GM15510 (cell line): ENCODE measurements around the gene LIN7C.

Source experiments
- POLR2A ChIP-seq: IDR thresholded peaks from 3 replicates; pipeline ENCODE4 v1.6.1; 2011; ENCODE audit warnings: borderline replicate concordance; ENCODE audit not compliant: insufficient read length; ENCODE audit errors: extremely low read depth

The LIN7C gene

DNA sequence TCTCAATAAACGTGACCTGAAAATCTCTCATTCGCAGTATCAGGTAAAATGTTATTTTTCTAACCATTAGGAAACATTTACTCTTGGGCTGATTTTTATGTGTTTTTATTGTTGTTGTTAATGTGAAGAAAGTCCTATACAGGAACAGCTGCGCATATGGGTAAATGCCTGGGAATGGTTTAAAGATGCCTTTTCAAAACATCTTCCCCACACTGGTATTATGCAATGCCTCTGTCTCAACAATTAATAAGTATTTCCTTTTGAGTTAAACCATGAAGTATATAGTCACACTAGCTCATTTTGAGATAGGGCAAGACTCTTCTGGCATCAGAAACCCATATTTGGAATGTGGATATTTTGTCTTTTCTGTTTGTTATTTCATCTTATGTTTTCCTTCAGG, 13.7 kb upstream of the LIN7C start:
- no peak for TF ChIP-seq POLR2A

GRCh38 chr11:27518518-27518917, 11.9 kb upstream of the LIN7C start:
- no peak for TF ChIP-seq POLR2A

DNA sequence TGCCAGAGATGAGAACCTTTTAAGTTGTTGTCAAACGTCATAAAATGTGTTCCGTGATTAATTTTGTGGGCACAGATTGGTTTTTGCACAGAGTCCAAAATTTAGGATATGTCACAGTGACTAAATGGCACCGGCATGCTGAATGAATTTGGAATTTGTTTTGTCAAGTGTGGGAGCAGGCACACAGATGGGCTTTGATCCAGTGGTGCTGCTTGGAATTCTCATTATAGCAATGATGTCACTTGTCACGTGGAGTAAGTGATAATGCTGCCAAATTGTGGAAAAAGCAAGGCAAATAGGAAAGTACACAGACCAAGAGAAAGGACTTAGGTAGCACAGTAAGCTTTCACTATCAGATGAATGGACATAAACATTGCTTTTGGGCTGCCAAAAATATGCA, 8.0 kb upstream of the LIN7C start:
- TF ChIP-seq POLR2A = no peak

- no peak for TF ChIP-seq POLR2A
Measured at GRCh38 chr11:27514076-27514475, 7.5 kb upstream of the LIN7C start.

GRCh38 chr11:27513389-27513788, 6.8 kb upstream of the LIN7C start:
- TF ChIP-seq POLR2A = no peak

- TF ChIP-seq POLR2A = no peak
Measured at GRCh38 chr11:27512238-27512637, 5.7 kb upstream of the LIN7C start.

GRCh38 chr11:27509908-27510307, 3.3 kb upstream of the LIN7C start:
- no peak for TF ChIP-seq POLR2A

- no peak for TF ChIP-seq POLR2A
Measured at GRCh38 chr11:27507557-27508322, 1.2 kb upstream of the LIN7C start.

DNA sequence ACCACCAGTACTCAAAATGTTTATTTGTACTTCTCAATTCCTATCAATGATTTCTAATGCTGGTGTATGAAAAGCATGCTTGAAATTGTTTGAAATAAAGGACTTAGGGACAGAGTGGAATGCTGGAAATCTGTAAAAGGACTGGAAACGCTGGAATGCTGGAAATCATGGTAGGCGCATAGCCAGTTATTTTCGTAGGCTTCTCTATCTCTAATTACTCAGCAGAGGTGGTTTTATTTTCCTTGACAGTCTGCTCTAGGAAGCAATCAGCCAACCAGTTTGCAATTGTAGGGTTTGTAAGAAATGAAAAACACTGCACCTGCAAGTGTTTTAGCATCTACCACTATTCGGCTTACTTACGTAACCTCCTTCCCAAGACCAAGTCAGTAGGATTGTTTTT, 788 bp downstream of the LIN7C start:
- TF ChIP-seq POLR2A = no peak

GRCh38 chr11:27504205-27504604, 2.4 kb downstream of the LIN7C start:
- TF ChIP-seq POLR2A = no peak

GRCh38 chr11:27501100-27501499, 5.5 kb downstream of the LIN7C start:
- TF ChIP-seq POLR2A = no peak

DNA sequence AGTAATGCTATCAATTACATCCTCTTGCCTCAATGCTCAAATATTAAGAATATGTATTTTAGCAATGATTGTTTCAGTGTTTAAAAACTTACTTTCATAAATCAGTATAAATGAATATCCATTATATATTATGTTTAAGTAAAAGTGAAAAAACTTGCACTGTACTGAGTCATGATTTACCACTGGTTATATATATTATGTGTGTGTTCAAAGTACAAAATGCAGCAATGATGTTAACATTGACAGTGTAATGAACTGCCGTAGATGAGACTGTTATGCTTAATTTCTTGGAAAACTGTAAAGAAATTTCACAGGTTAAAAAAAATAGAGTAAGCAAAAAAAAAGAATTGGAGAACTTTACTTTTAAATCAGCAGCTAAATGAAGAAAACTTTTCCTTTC, 8.7 kb downstream of the LIN7C start:
- TF ChIP-seq POLR2A = no peak

- TF ChIP-seq POLR2A = no peak
Measured at GRCh38 chr11:27497284-27497866, 9.2 kb downstream of the LIN7C start.

DNA sequence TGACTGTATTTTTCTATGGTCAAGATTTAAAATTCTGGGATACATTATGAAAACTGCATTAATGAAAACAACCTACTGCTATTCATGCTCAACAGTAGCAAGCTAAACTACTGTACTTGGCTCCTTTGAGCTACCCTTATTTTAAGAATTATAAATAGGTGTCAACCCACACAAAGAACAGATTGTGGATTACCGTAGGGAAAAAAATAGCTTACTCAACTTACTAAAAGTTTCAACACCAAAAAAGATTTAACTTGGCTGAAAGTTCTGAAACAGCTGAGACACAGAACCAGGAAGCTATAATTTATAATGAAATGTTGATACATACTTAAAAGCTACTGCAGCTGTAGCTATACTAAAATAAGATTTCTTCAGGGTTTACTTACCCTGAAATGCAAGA, 10.1 kb downstream of the LIN7C start:
- no peak for TF ChIP-seq POLR2A

GRCh38 chr11:27495710-27496300, 10.8 kb downstream of the LIN7C start:
- no peak for TF ChIP-seq POLR2A

DNA sequence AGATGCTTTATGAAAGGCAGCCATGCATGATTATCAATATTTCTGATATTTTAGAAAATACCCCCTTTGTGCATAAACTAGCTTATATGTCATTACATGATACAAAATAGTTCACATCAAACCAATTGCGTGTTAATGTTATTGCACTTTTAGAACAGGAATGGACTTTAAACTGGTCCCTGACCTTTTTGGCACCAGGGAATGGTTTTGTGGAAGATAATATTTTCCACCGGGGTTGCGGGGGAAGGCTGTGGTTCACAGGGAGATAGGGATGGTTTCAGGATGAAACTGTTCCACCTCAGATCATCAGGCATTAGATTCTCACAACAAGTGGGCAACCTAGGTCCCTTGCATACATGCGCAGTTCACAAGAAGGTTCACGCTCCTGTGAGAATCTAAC, 17.5 kb downstream of the LIN7C start:
- TF ChIP-seq POLR2A = no peak

DNA sequence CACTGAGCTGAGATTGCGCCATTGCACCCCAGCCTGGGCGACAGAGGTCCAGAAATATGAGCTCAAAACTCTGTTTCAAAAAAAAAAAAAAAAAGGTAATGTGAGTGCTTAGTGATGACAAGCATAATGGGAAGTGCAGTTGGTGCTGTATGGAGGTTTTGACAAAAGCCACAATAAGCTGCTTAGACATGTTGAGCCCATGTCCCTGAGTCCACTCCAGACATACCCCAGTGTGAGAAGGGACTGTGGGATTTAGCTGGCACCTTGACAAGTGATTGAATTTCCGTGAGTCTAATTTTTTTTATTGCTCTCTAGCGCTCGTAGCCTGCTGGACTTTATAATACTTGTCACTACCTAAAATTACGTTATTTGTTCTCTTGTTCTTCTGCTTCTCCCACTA, 18.9 kb downstream of the LIN7C start:
- no peak for TF ChIP-seq POLR2A
